ENCODE measurements around the gene CD300H.

Gene CD300H

DNA sequence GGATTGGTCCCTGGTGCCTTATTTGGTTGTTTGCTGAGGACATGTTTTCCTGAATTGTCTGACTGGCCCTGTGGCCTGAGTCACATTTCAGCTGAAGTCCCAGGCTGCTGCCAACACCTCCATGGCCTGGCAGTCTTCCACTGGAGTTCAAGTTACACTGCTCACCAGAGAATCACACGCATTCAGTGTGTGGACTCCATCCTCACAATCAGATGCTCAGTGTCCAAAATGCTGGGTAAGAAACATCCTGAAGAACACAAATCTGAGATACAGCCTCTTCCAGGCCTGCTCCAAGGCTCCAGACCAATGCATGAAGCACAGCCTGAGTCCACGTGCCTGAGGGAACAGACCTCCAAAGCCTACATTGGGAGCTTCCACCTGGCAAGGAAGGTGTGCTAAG, 55.3 kb downstream of the CD300H start:
- H3K27me3 ChIP-seq (ENCODE audit: control insufficient read depth, insufficient read depth, low read length) = no peaks in the 10 kb centered on the region
- H3K9ac ChIP-seq (ENCODE audit: low read depth, low read length) = no peak overlapping the region
- peaks cover 11% of the 10 kb centered on the region for H3K9me3 ChIP-seq (replicated peaks; ENCODE audit: low read length)
- no peaks in the 10 kb centered on the region for H3K36me3 ChIP-seq (ENCODE audit: insufficient read depth, low read length)
- H3K4me3 ChIP-seq (ENCODE audit: low read length) = no peak overlapping the region
- H3K4me1 ChIP-seq (ENCODE audit: control insufficient read depth, insufficient read depth, low read length) = no peaks in the 10 kb centered on the region
- no peak overlapping the region for H3K4me2 ChIP-seq (ENCODE audit: low read length)
